Thyroid gland (tissue), 4 donors: Measurements from ENCODE around the gene TCF7L1. TPM values are rescaled to one million over a fixed set of nuclear protein-coding genes. Genes with fewer than 3 reads are reported as not detected.
A peak's percentile ranks its signal among the peaks of the same experiment; 100 is the strongest.

Experiments used
- DNase-seq, 2 donors: peaks; one replicate each; pipeline ENCODE4 v3.0.0-alpha.2; 2019
- H3K27ac ChIP-seq, 3 donors: fragments of 200-600 bp; sonication (generic); 1 replicate in 2 of 3; 2 replicates in 1 of 3; pipeline ENCODE4 v1.5.1; 2016 to 2019; ENCODE audit warnings: mild to moderate bottlenecking in 1 of 3, moderate library complexity in 1 of 3
- H3K27me3 ChIP-seq: fragments of 200-600 bp; sonication (generic); one replicate; pipeline ENCODE4 v1.5.1; 2019
- H3K36me3 ChIP-seq, 2 donors: fragments of 200-600 bp; sonication (generic); one replicate each; pipeline ENCODE4 v1.5.1; 2016 to 2019
- H3K4me1 ChIP-seq, 2 donors: fragments of 200-600 bp; sonication (generic); one replicate each; pipeline ENCODE4 v1.5.1; 2017 to 2019
- H3K4me3 ChIP-seq, 3 donors: fragments of 200-600 bp; sonication (generic); replicated peaks in 1 of 3; 1 replicate in 2 of 3; 2 replicates in 1 of 3; pipeline ENCODE4 v1.5.1; 2016; ENCODE audit warnings: mild to moderate bottlenecking in 1 of 3
- H3K9me3 ChIP-seq: fragments of 200-600 bp; sonication (generic); one replicate; pipeline ENCODE4 v1.5.1; 2017
- CTCF ChIP-seq, 6 experiments: fragments of 200-600 bp in 3 of 6; fragments of 450-650 bp in 3 of 6; sonication (generic) in 3 of 6; IDR thresholded peaks; one replicate each; pipeline ENCODE4 v1.5.1; 2016 to 2019; ENCODE audit warnings: antibody characterized with exemption in 6 of 6, mild to moderate bottlenecking in 2 of 6, inconsistent platforms in 1 of 6, moderate library complexity in 1 of 6
- POLR2A ChIP-seq, 2 donors: fragments of 450-650 bp; IDR thresholded peaks; one replicate each; pipeline ENCODE4 v1.6.1; 2017; ENCODE audit warnings: antibody characterized with exemption in 2 of 2, mild to moderate bottlenecking in 2 of 2, moderate library complexity in 1 of 2
- WGBS, 2 donors: methylation state at CpG; one replicate each; pipeline ENCODE4 v1.1.5; 2017; 5-methylcytosine and 5-hydroxymethylcytosine counted together
- intact Hi-C: fragments of 100-400 bp; cut with DNase I; formaldehyde crosslinking; loops from one replicate; pipeline ENCODE4 v1.15.1; 2023
- total RNA-seq, 4 donors: library from RNA; depleted of rRNA; stranded (reverse); fragments of >200 nt; gene quantifications; one replicate each; pipeline ENCODE4 v1.2.3, GENCODE V29; 2016

Gene TCF7L1
- total RNA-seq, 4 donors from 2014 or later: 3.1 to 12.1 (median 8.7) TPM

GRCh38 chr2:85255813-85256594 is 122.8 kb downstream of the TCF7L1 start:
- intact Hi-C loops: no loop called here
- H3K27me3 ChIP-seq: no peaks in the 10 kb centered on the region
- peak overlapping the region in 1 of 3 donors; percentile 5 for H3K4me3 ChIP-seq
- H3K27ac ChIP-seq: peak overlapping the region in 2 of 3 donors; percentile 51 to 93
- no peak for TF ChIP-seq CTCF (IDR thresholded peaks at IDR 0.05)
- TF ChIP-seq POLR2A (IDR thresholded peaks at IDR 0.05): no peak
- H3K9me3 ChIP-seq: no peaks in the 10 kb centered on the region
- no peaks in the 10 kb centered on the region for H3K36me3 ChIP-seq
- 19 to 27% methylated on average over 13 to 22 of the region's 23 CpGs for WGBS, 2 donors
- DNase-seq: peak; percentile 57 to 65
- H3K4me1 ChIP-seq: peaks cover 49 to 65% of the 10 kb centered on the region in 2 donors

GRCh38 chr2:85257359-85257969 is 124.3 kb downstream of the TCF7L1 start:
- no peaks in the 10 kb centered on the region for H3K36me3 ChIP-seq
- WGBS, 2 donors: 59% methylated on average over 11 of the region's 12 CpGs
- H3K27ac ChIP-seq: peak overlapping the region; percentile 3 to 93 (median 81)
- peaks cover 49 to 64% of the 10 kb centered on the region in 2 donors for H3K4me1 ChIP-seq
- H3K27me3 ChIP-seq: no peaks in the 10 kb centered on the region
- H3K9me3 ChIP-seq: no peaks in the 10 kb centered on the region
- intact Hi-C loops: no loop called here
- peak; percentile 47 to 64 for DNase-seq
- TF ChIP-seq POLR2A (IDR thresholded peaks at IDR 0.05) (no peak), CTCF (IDR thresholded peaks at IDR 0.05) (no peak)
- H3K4me3 ChIP-seq: no peak overlapping the region

- intact Hi-C loops: no loop called here
- Histone ChIP-seq H3K4me3 (no peak overlapping the region), H3K27ac (peak overlapping the region; percentile 3 to 93 (median 81)), H3K9me3 (no peaks in the 10 kb centered on the region), H3K36me3 (no peaks in the 10 kb centered on the region), H3K4me1 (peaks cover 49 to 64% of the 10 kb centered on the region in 2 donors), H3K27me3 (no peaks in the 10 kb centered on the region)
- WGBS, 2 donors: 50 to 54% methylated on average over 5 to 7 of the region's 7 CpGs
- TF ChIP-seq CTCF (IDR thresholded peaks at IDR 0.05) (no peak), POLR2A (IDR thresholded peaks at IDR 0.05) (no peak)
- no peak for DNase-seq
Measured at GRCh38 chr2:85257970-85258605, 124.9 kb downstream of the TCF7L1 start.

GRCh38 chr2:85259101-85259590 is 126.0 kb downstream of the TCF7L1 start:
- Histone ChIP-seq H3K9me3 (no peaks in the 10 kb centered on the region), H3K36me3 (no peaks in the 10 kb centered on the region), H3K4me3 (no peak overlapping the region), H3K4me1 (peaks cover 49 to 64% of the 10 kb centered on the region in 2 donors), H3K27ac (peak overlapping the region in 2 of 3 donors; percentile 81 to 93), H3K27me3 (no peaks in the 10 kb centered on the region)
- TF ChIP-seq CTCF (IDR thresholded peaks at IDR 0.05): no peak
- no peak for TF ChIP-seq POLR2A (IDR thresholded peaks at IDR 0.05)
- intact Hi-C loops: no loop called here
- peak; percentile 53 to 63 for DNase-seq
- 55 to 61% methylated on average over 11 of the region's 11 CpGs for whole genome bisulfite sequencing, 2 donors
